ENCODE data around the gene RTN4RL1. TPM values are rescaled to one million over a fixed set of nuclear protein-coding genes. Genes with fewer than 3 reads are reported as not detected.

RTN4RL1 gene, protein sequence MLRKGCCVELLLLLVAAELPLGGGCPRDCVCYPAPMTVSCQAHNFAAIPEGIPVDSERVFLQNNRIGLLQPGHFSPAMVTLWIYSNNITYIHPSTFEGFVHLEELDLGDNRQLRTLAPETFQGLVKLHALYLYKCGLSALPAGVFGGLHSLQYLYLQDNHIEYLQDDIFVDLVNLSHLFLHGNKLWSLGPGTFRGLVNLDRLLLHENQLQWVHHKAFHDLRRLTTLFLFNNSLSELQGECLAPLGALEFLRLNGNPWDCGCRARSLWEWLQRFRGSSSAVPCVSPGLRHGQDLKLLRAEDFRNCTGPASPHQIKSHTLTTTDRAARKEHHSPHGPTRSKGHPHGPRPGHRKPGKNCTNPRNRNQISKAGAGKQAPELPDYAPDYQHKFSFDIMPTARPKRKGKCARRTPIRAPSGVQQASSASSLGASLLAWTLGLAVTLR
- polyA plus RNA-seq, result 1 to 10 TPM in 1 of 2 donors, under 1 TPM in 1; 0.89 to 2.0 TPM

- peak within 1 kb of the TSS in 1 of 2 donors; percentile 10 for H3K27ac ChIP-seq (ENCODE audit: low read depth in 2 of 2, low read length in 1 of 2)
- no peaks in the 10 kb centered on the region for H3K27me3 ChIP-seq (ENCODE audit: control insufficient read depth in 1 of 2, insufficient read depth in 2 of 2, low read length in 2 of 2)
- H3K36me3 ChIP-seq (ENCODE audit: control insufficient read depth in 2 of 2, insufficient read depth in 2 of 2, low read length in 1 of 2), result no peaks in the 10 kb centered on the region
- peak within 1 kb of the TSS; percentile 52 to 53 for H3K4me3 ChIP-seq (ENCODE audit: low read depth in 1 of 2, low read length in 2 of 2)
- WGBS, 2 donors, result 0 to 1% methylated on average over 42 to 47 of the region's 47 CpGs
- H3K4me1 ChIP-seq (ENCODE audit: control insufficient read depth in 2 of 2, insufficient read depth in 2 of 2, low read length in 1 of 2), result peaks cover 4 to 5% of the 10 kb centered on the region in 2 donors
- H3K9me3 ChIP-seq (ENCODE audit: control insufficient read depth in 2 of 2, insufficient read depth in 1 of 2, low read depth in 1 of 2, low read length in 1 of 2), result no peaks in the 10 kb centered on the region
Measured at GRCh38 chr17:2025220-2025621, at the start of gene RTN4RL1. TSS of gene RTN4RL1 (minus strand) at chr17:2025334. CDS start at chr17:2024865, 469 bp downstream.

DNA sequence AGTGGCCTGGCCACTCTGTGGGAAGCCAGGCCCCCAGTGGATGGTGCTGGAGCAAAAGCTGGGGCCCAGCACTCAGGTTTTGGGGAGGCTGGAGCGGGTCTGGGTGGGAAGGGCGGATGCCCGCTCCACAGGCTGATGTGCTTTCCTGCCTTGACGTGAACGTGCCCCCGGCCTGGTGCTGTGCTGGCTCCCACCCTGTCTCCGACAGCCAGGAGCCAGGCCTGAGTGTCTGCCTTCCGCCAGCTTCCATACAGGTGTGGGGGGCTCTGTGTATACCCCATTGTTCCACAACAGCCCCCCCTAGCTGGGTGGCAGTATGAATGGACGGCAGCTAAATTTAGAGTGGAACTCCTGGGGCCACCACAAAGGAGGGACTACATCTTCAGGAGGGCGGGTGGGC, 49.8 kb upstream of the RTN4RL1 start:
- Histone ChIP-seq H3K36me3 (ENCODE audit: control insufficient read depth in 2 of 2, insufficient read depth in 2 of 2, low read length in 1 of 2) (peaks cover 0 to 23% of the 10 kb centered on the region in 2 donors), H3K4me3 (ENCODE audit: low read depth in 1 of 2, low read length in 2 of 2) (no peak overlapping the region), H3K27ac (ENCODE audit: low read depth in 2 of 2, low read length in 1 of 2) (peak overlapping the region; percentile 40 to 69), H3K27me3 (ENCODE audit: control insufficient read depth in 1 of 2, insufficient read depth in 2 of 2, low read length in 2 of 2) (no peaks in the 10 kb centered on the region), H3K9me3 (ENCODE audit: control insufficient read depth in 2 of 2, insufficient read depth in 1 of 2, low read depth in 1 of 2, low read length in 1 of 2) (no peaks in the 10 kb centered on the region), H3K4me1 (ENCODE audit: control insufficient read depth in 2 of 2, insufficient read depth in 2 of 2, low read length in 1 of 2) (peaks cover 5 to 14% of the 10 kb centered on the region in 2 donors)
- 80 to 87% methylated on average over 10 of the region's 10 CpGs for WGBS, 2 donors

- Histone ChIP-seq H3K4me1 (ENCODE audit: control insufficient read depth in 2 of 2, insufficient read depth in 2 of 2, low read length in 1 of 2) (peaks cover 3 to 18% of the 10 kb centered on the region in 2 donors), H3K27ac (ENCODE audit: low read depth in 2 of 2, low read length in 1 of 2) (peak overlapping the region; percentile 74 to 84), H3K9me3 (ENCODE audit: control insufficient read depth in 2 of 2, insufficient read depth in 1 of 2, low read depth in 1 of 2, low read length in 1 of 2) (peaks cover 0 to 3% of the 10 kb centered on the region in 2 donors), H3K27me3 (ENCODE audit: control insufficient read depth in 1 of 2, insufficient read depth in 2 of 2, low read length in 2 of 2) (no peaks in the 10 kb centered on the region), H3K36me3 (ENCODE audit: control insufficient read depth in 2 of 2, insufficient read depth in 2 of 2, low read length in 1 of 2) (peaks cover 0 to 24% of the 10 kb centered on the region in 2 donors), H3K4me3 (ENCODE audit: low read depth in 1 of 2, low read length in 2 of 2) (no peak overlapping the region)
- WGBS, 2 donors, result 66 to 67% methylated on average over 31 of the region's 31 CpGs
Measured at GRCh38 chr17:2071455-2072281, 46.5 kb upstream of the RTN4RL1 start.

DNA sequence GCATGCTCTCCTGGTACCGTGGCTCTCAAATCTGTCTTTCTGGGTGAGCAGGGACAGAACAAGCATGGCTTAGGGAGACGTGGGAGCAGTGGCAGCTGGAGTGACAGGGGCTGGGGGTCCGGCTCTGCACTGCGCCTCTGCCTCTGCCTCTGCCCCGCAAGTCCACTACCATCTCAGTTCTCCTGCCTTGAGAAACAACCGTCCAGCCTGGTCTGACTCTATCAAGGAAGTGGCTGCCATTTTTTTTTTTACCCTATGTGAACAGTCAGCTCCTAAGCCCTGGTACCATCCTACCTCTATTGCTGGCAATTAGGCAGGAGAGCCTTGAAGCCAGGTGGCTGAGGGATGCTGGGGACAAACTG, 45.9 kb upstream of the RTN4RL1 start:
- 81 to 87% methylated on average over 6 of the region's 6 CpGs for WGBS, 2 donors
- Histone ChIP-seq H3K27me3 (ENCODE audit: control insufficient read depth in 1 of 2, insufficient read depth in 2 of 2, low read length in 2 of 2) (no peaks in the 10 kb centered on the region), H3K36me3 (ENCODE audit: control insufficient read depth in 2 of 2, insufficient read depth in 2 of 2, low read length in 1 of 2) (peaks cover 0 to 27% of the 10 kb centered on the region in 2 donors), H3K27ac (ENCODE audit: low read depth in 2 of 2, low read length in 1 of 2) (peak overlapping the region; percentile 74 to 84), H3K4me1 (ENCODE audit: control insufficient read depth in 2 of 2, insufficient read depth in 2 of 2, low read length in 1 of 2) (peaks cover 2 to 18% of the 10 kb centered on the region in 2 donors), H3K9me3 (ENCODE audit: control insufficient read depth in 2 of 2, insufficient read depth in 1 of 2, low read depth in 1 of 2, low read length in 1 of 2) (peaks cover 0 to 3% of the 10 kb centered on the region in 2 donors), H3K4me3 (ENCODE audit: low read depth in 1 of 2, low read length in 2 of 2) (no peak overlapping the region)

GRCh38 chr17:2070241-2071023, 45.3 kb upstream of the RTN4RL1 start:
- H3K9me3 ChIP-seq (ENCODE audit: control insufficient read depth in 2 of 2, insufficient read depth in 1 of 2, low read depth in 1 of 2, low read length in 1 of 2), result peaks cover 0 to 3% of the 10 kb centered on the region in 2 donors
- H3K27ac ChIP-seq (ENCODE audit: low read depth in 2 of 2, low read length in 1 of 2), result peak overlapping the region; percentile 74 to 84
- H3K27me3 ChIP-seq (ENCODE audit: control insufficient read depth in 1 of 2, insufficient read depth in 2 of 2, low read length in 2 of 2), result no peaks in the 10 kb centered on the region
- H3K4me3 ChIP-seq (ENCODE audit: low read depth in 1 of 2, low read length in 2 of 2), result no peak overlapping the region
- H3K36me3 ChIP-seq (ENCODE audit: control insufficient read depth in 2 of 2, insufficient read depth in 2 of 2, low read length in 1 of 2), result peaks cover 0 to 28% of the 10 kb centered on the region in 2 donors
- WGBS, 2 donors, result 67 to 73% methylated on average over 13 of the region's 13 CpGs
- H3K4me1 ChIP-seq (ENCODE audit: control insufficient read depth in 2 of 2, insufficient read depth in 2 of 2, low read length in 1 of 2), result peaks cover 2 to 15% of the 10 kb centered on the region in 2 donors

GRCh38 chr17:2068519-2069051, 43.5 kb upstream of the RTN4RL1 start:
- Histone ChIP-seq H3K4me1 (ENCODE audit: control insufficient read depth in 2 of 2, insufficient read depth in 2 of 2, low read length in 1 of 2) (peaks cover 10 to 20% of the 10 kb centered on the region in 2 donors), H3K4me3 (ENCODE audit: low read depth in 1 of 2, low read length in 2 of 2) (no peak overlapping the region), H3K36me3 (ENCODE audit: control insufficient read depth in 2 of 2, insufficient read depth in 2 of 2, low read length in 1 of 2) (peaks cover 4 to 37% of the 10 kb centered on the region in 2 donors), H3K9me3 (ENCODE audit: control insufficient read depth in 2 of 2, insufficient read depth in 1 of 2, low read depth in 1 of 2, low read length in 1 of 2) (peaks cover 0 to 3% of the 10 kb centered on the region in 2 donors), H3K27ac (ENCODE audit: low read depth in 2 of 2, low read length in 1 of 2) (peak overlapping the region; percentile 37 to 50), H3K27me3 (ENCODE audit: control insufficient read depth in 1 of 2, insufficient read depth in 2 of 2, low read length in 2 of 2) (no peaks in the 10 kb centered on the region)
- WGBS, 2 donors, result 72 to 74% methylated on average over 15 of the region's 15 CpGs

- WGBS, 2 donors, result 53 to 66% methylated on average over 6 of the region's 6 CpGs
- peak overlapping the region; percentile 50 to 71 for H3K27ac ChIP-seq (ENCODE audit: low read depth in 2 of 2, low read length in 1 of 2)
- H3K4me3 ChIP-seq (ENCODE audit: low read depth in 1 of 2, low read length in 2 of 2), result no peak overlapping the region
- peaks cover 4 to 37% of the 10 kb centered on the region in 2 donors for H3K36me3 ChIP-seq (ENCODE audit: control insufficient read depth in 2 of 2, insufficient read depth in 2 of 2, low read length in 1 of 2)
- H3K27me3 ChIP-seq (ENCODE audit: control insufficient read depth in 1 of 2, insufficient read depth in 2 of 2, low read length in 2 of 2), result no peaks in the 10 kb centered on the region
- H3K4me1 ChIP-seq (ENCODE audit: control insufficient read depth in 2 of 2, insufficient read depth in 2 of 2, low read length in 1 of 2), result peaks cover 10 to 20% of the 10 kb centered on the region in 2 donors
- H3K9me3 ChIP-seq (ENCODE audit: control insufficient read depth in 2 of 2, insufficient read depth in 1 of 2, low read depth in 1 of 2, low read length in 1 of 2), result peaks cover 0 to 3% of the 10 kb centered on the region in 2 donors
Measured at GRCh38 chr17:2068031-2068518, 42.9 kb upstream of the RTN4RL1 start.

- no peak overlapping the region for H3K4me3 ChIP-seq (ENCODE audit: low read depth in 1 of 2, low read length in 2 of 2)
- H3K27ac ChIP-seq (ENCODE audit: low read depth in 2 of 2, low read length in 1 of 2), result peak overlapping the region; percentile 50 to 71
- H3K4me1 ChIP-seq (ENCODE audit: control insufficient read depth in 2 of 2, insufficient read depth in 2 of 2, low read length in 1 of 2), result peaks cover 10 to 20% of the 10 kb centered on the region in 2 donors
- peaks cover 4 to 38% of the 10 kb centered on the region in 2 donors for H3K36me3 ChIP-seq (ENCODE audit: control insufficient read depth in 2 of 2, insufficient read depth in 2 of 2, low read length in 1 of 2)
- H3K9me3 ChIP-seq (ENCODE audit: control insufficient read depth in 2 of 2, insufficient read depth in 1 of 2, low read depth in 1 of 2, low read length in 1 of 2), result peaks cover 0 to 3% of the 10 kb centered on the region in 2 donors
- no peaks in the 10 kb centered on the region for H3K27me3 ChIP-seq (ENCODE audit: control insufficient read depth in 1 of 2, insufficient read depth in 2 of 2, low read length in 2 of 2)
- 38 to 47% methylated on average over 5 of the region's 5 CpGs for WGBS, 2 donors
Measured at GRCh38 chr17:2067608-2068024, 42.5 kb upstream of the RTN4RL1 start.

Data from esophagus (tissue), 2 donors.